H9 (cell line): ENCODE results near the gene RPL6. TPM values are rescaled to one million over a fixed set of nuclear protein-coding genes. Genes with fewer than 3 reads are reported as not detected.

Experiments used
- DNase-seq: peaks from one replicate; pipeline ENCODE4 v3.0.0-alpha.2; 2017
- H2AFZ ChIP-seq: one replicate; pipeline ENCODE4 v1.6.1; 2013; ENCODE audit warnings: mild to moderate bottlenecking, low read length, control low read depth, moderate library complexity
- H2AK5ac ChIP-seq: 2 replicates; pipeline ENCODE4 v1.6.1; 2013; ENCODE audit warnings: low read length, control low read depth, mixed read lengths; ENCODE audit not compliant: insufficient read length
- H2BK120ac ChIP-seq: one replicate; pipeline ENCODE4 v1.6.1; 2013; ENCODE audit warnings: low read depth, mild to moderate bottlenecking, low read length, control low read depth, inconsistent platforms; ENCODE audit not compliant: poor library complexity, severe bottlenecking
- H2BK12ac ChIP-seq: 2 replicates; pipeline ENCODE4 v1.6.1; 2013; ENCODE audit warnings: low read length, control low read depth, mixed read lengths, low read depth; ENCODE audit not compliant: insufficient read length
- H2BK15ac ChIP-seq: 2 replicates; pipeline ENCODE4 v1.6.1; 2013; ENCODE audit warnings: low read depth, low read length, control low read depth
- H2BK20ac ChIP-seq: one replicate; pipeline ENCODE4 v1.6.1; 2013; ENCODE audit warnings: low read depth, mild to moderate bottlenecking, low read length, control low read depth, inconsistent platforms; ENCODE audit not compliant: poor library complexity, severe bottlenecking
- H2BK5ac ChIP-seq: 2 replicates; pipeline ENCODE4 v1.6.1; 2013; ENCODE audit warnings: low read length, control low read depth, mixed read lengths; ENCODE audit not compliant: insufficient read length
- H3K14ac ChIP-seq: 2 replicates; pipeline ENCODE4 v1.6.1; 2013; ENCODE audit warnings: low read length, control low read depth; ENCODE audit not compliant: insufficient read depth
- H3K18ac ChIP-seq: 2 replicates; pipeline ENCODE4 v1.6.1; 2013; ENCODE audit warnings: low read depth, mild to moderate bottlenecking, mixed read lengths, low read length, control low read depth; ENCODE audit not compliant: insufficient read length
- H3K23ac ChIP-seq: 2 replicates; pipeline ENCODE4 v1.6.1; 2013; ENCODE audit warnings: low read length, control low read depth, mixed read lengths, low read depth; ENCODE audit not compliant: insufficient read length
- H3K23me2 ChIP-seq: 2 replicates; pipeline ENCODE4 v1.6.1; 2013; ENCODE audit warnings: low read depth, mild to moderate bottlenecking, mixed read lengths, low read length, control low read depth; ENCODE audit not compliant: insufficient read length, poor library complexity, severe bottlenecking
- H3K27ac ChIP-seq: 2 replicates; pipeline ENCODE4 v1.5.1; 2013; ENCODE audit warnings: low read length, control low read depth, mixed read lengths, low read depth; ENCODE audit not compliant: insufficient read length
- H3K27me3 ChIP-seq: 2 replicates; pipeline ENCODE4 v1.6.1; 2013; ENCODE audit warnings: low read length, control low read depth, inconsistent platforms; ENCODE audit not compliant: insufficient read depth
- H3K4ac ChIP-seq: 2 replicates; pipeline ENCODE4 v1.6.1; 2013; ENCODE audit warnings: low read depth, mild to moderate bottlenecking, control low read depth, inconsistent platforms, low read length, moderate library complexity
- H3K4me1 ChIP-seq: 2 replicates; pipeline ENCODE4 v1.6.1; 2013; ENCODE audit warnings: low read length, control low read depth, inconsistent platforms; ENCODE audit not compliant: insufficient read depth
- H3K4me2 ChIP-seq: 2 replicates; pipeline ENCODE4 v1.6.1; 2013; ENCODE audit warnings: low read length, control low read depth, mixed read lengths; ENCODE audit not compliant: insufficient read length, insufficient read depth
- H3K56ac ChIP-seq: 2 replicates; pipeline ENCODE4 v1.6.1; 2013; ENCODE audit warnings: low read depth, mild to moderate bottlenecking, mixed read lengths, low read length, control low read depth; ENCODE audit not compliant: insufficient read length
- H3K79me1 ChIP-seq: 2 replicates; pipeline ENCODE4 v1.6.1; 2013; ENCODE audit warnings: low read depth, mild to moderate bottlenecking, moderate library complexity, low read length, control low read depth, inconsistent platforms; ENCODE audit not compliant: insufficient read depth, poor library complexity, severe bottlenecking
- H3K79me2 ChIP-seq: 2 replicates; pipeline ENCODE4 v1.6.1; 2013; ENCODE audit warnings: low read length, control low read depth, inconsistent platforms; ENCODE audit not compliant: insufficient read depth
- H3K9ac ChIP-seq: 2 replicates; pipeline ENCODE4 v1.6.1; 2013; ENCODE audit warnings: low read length, control low read depth, mixed read lengths; ENCODE audit not compliant: insufficient read length; ENCODE audit errors: extremely low read depth
- H3K9me3 ChIP-seq: one replicate; pipeline ENCODE4 v1.6.1; 2013; ENCODE audit warnings: low read depth, low read length, inconsistent platforms; ENCODE audit not compliant: control insufficient read depth
- H3T11ph ChIP-seq: one replicate; pipeline ENCODE4 v1.6.1; 2013; ENCODE audit warnings: mild to moderate bottlenecking, low read length, control low read depth, inconsistent platforms
- H4K20me1 ChIP-seq: one replicate; pipeline ENCODE4 v1.6.1; 2013; ENCODE audit not compliant: control insufficient read depth, insufficient read length, insufficient read depth
- H4K5ac ChIP-seq: 2 replicates; pipeline ENCODE4 v1.6.1; 2013; ENCODE audit warnings: low read depth, mild to moderate bottlenecking, mixed read lengths, low read length, control low read depth; ENCODE audit not compliant: insufficient read length
- H4K8ac ChIP-seq: replicated peaks from 2 replicates; pipeline ENCODE4 v1.6.1; 2013; ENCODE audit warnings: low read length, control low read depth, mixed read lengths, low read depth; ENCODE audit not compliant: insufficient read length
- H4K91ac ChIP-seq: 2 replicates; pipeline ENCODE4 v1.6.1; 2013; ENCODE audit warnings: low read depth, mild to moderate bottlenecking, moderate library complexity, mixed read lengths, low read length, control low read depth; ENCODE audit not compliant: insufficient read length
- H3K27ac Mint-ChIP-seq, 3 experiments: 2 replicates in 2 of 3; 3 replicates in 1 of 3; pipeline ENCODE4 v1.8.0; 2020 to 2021; ENCODE audit warnings: mixed read lengths in 3 of 3, mild to moderate bottlenecking in 1 of 3, moderate library complexity in 1 of 3
- H3K27me3 Mint-ChIP-seq: 2 replicates; pipeline ENCODE4 v1.8.0; 2021; ENCODE audit warnings: low read depth, mild to moderate bottlenecking, moderate library complexity, mixed read lengths
- H3K36me3 Mint-ChIP-seq, 3 experiments: 2 replicates in 2 of 3; 3 replicates in 1 of 3; pipeline ENCODE4 v1.8.0; 2020 to 2021; ENCODE audit warnings: low read depth in 3 of 3, mixed read lengths in 3 of 3; ENCODE audit not compliant: insufficient read depth in 1 of 3
- H3K4me1 Mint-ChIP-seq, 2 experiments: 2 replicates each; pipeline ENCODE4 v1.8.0; 2020; ENCODE audit warnings: mixed read lengths in 2 of 2
- H3K4me3 Mint-ChIP-seq, 2 experiments: 2 replicates in 1 of 2; 3 replicates in 1 of 2; pipeline ENCODE4 v1.8.0; 2020 to 2021; ENCODE audit warnings: mild to moderate bottlenecking in 2 of 2, mixed read lengths in 2 of 2, moderate library complexity in 1 of 2
- H3K9me3 Mint-ChIP-seq, 2 experiments: 2 replicates in 1 of 2; 3 replicates in 1 of 2; pipeline ENCODE4 v1.8.0; 2020; ENCODE audit warnings: mild to moderate bottlenecking in 2 of 2, mixed read lengths in 2 of 2, moderate library complexity in 1 of 2
- WGBS: extraction: QIAGEN DNeasy Blood & Tissue Kit; methylation state at CpG from one replicate; pipeline ENCODE4 v1.1.7; 2013; ENCODE audit warnings: missing lambda C conversion rate, low lambda C conversion rate, mixed read lengths; ENCODE audit not compliant: insufficient read length; ENCODE audit errors: extremely low coverage; 5-methylcytosine and 5-hydroxymethylcytosine counted together
- total RNA-seq: library from RNA; stranded (reverse); gene quantifications from 2 replicates; pipeline ENCODE4 v1.2.1, GENCODE V29; 2021
- TF ChIP-seq, protein P1 (sequence below): fragments of 200-600 bp; sonication (generic); conservative IDR thresholded peaks from 3 replicates; pipeline ENCODE4 v1.8.0; 2021; ENCODE audit warnings: antibody characterized with exemption, mild to moderate bottlenecking

The RPL6 gene
- total RNA-seq, 1 experiment from 2014 or later, result 1,921 TPM

DNA sequence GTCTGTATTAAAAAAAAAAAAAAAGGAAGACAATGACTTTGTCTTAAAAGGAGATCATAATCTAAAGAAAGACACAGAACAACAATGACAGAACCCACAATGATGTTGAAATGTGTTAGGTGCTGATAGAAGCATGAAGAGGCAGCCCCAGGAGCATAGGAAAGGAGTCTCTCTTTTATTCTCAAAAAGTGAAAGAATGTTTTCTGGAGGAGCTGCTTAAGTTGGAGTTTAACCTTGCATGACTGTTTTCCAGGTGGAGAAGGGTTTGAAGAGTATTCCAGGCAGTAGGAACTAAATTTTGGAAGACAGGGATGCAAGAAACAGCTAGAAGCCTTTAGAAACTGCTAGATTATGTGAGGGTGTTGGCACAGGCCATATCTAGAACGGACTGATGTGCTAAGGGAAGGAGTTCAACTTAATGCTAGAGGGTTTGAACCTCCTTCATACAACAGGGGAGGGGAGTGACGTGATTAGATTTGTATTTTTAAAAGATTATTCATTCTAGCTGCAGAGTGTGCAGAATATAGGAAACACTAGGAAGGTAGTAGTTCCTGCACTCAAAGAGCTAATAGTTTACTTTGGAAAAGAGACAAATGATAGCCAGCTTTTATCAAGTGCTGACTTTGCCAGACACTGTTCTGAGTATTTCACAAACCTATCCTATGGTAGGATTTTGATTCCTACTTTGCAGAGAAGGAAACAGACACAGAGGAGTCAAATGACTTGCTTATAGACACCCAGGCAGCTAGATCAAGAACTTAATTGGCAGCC is 4.6 kb upstream of the RPL6 start:
- no peak overlapping the region for H4K8ac ChIP-seq
- no peak overlapping the region for H3K23ac ChIP-seq
- no peaks in the 10 kb centered on the region for H3K4me1 ChIP-seq
- H2BK12ac ChIP-seq, result no peak overlapping the region
- no peak overlapping the region for H3K27ac ChIP-seq
- H2BK120ac ChIP-seq, result no peak overlapping the region
- no peaks in the 10 kb centered on the region for H3K4me1 Mint-ChIP-seq
- H3K56ac ChIP-seq, result no peak overlapping the region
- H3K9me3 Mint-ChIP-seq, result peaks cover 0 to 3% of the 10 kb centered on the region in 2 experiments; a peak in 1 of 5 replicates
- H3K27me3 Mint-ChIP-seq, result peaks cover 3% of the 10 kb centered on the region
- no peak overlapping the region for H2BK15ac ChIP-seq
- no peak overlapping the region; a peak in 1 of 7 replicates for H3K27ac Mint-ChIP-seq
- H2BK20ac ChIP-seq, result no peak overlapping the region
- no peaks in the 10 kb centered on the region for H4K20me1 ChIP-seq
- DNase-seq, result no peak
- H3K9ac ChIP-seq, result no peak overlapping the region
- H3T11ph ChIP-seq, result no peak overlapping the region
- H3K14ac ChIP-seq, result no peak overlapping the region
- no CpG with 5 or more reads among the region's 2 CpGs for WGBS
- no peaks in the 10 kb centered on the region for H3K27me3 ChIP-seq
- no peak overlapping the region for H4K5ac ChIP-seq
- H2AFZ ChIP-seq, result no peak overlapping the region
- no peaks in the 10 kb centered on the region for H3K23me2 ChIP-seq
- no peak overlapping the region for H3K4me3 Mint-ChIP-seq
- H3K79me2 ChIP-seq, result no peaks in the 10 kb centered on the region
- H4K91ac ChIP-seq, result no peak overlapping the region
- no peak overlapping the region for H2BK5ac ChIP-seq
- TF ChIP-seq, protein P1, sequence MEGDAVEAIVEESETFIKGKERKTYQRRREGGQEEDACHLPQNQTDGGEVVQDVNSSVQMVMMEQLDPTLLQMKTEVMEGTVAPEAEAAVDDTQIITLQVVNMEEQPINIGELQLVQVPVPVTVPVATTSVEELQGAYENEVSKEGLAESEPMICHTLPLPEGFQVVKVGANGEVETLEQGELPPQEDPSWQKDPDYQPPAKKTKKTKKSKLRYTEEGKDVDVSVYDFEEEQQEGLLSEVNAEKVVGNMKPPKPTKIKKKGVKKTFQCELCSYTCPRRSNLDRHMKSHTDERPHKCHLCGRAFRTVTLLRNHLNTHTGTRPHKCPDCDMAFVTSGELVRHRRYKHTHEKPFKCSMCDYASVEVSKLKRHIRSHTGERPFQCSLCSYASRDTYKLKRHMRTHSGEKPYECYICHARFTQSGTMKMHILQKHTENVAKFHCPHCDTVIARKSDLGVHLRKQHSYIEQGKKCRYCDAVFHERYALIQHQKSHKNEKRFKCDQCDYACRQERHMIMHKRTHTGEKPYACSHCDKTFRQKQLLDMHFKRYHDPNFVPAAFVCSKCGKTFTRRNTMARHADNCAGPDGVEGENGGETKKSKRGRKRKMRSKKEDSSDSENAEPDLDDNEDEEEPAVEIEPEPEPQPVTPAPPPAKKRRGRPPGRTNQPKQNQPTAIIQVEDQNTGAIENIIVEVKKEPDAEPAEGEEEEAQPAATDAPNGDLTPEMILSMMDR, result no peak
- H3K9me3 ChIP-seq, result no peaks in the 10 kb centered on the region
- H3K79me1 ChIP-seq, result no peaks in the 10 kb centered on the region
- no peak overlapping the region for H3K4me2 ChIP-seq
- H3K4ac ChIP-seq, result no peak overlapping the region
- H3K36me3 Mint-ChIP-seq, result peaks cover 0 to 4% (median 3%) of the 10 kb centered on the region in 3 experiments; a peak in 4 of 7 replicates
- no peak overlapping the region for H3K18ac ChIP-seq
- no peak overlapping the region for H2AK5ac ChIP-seq
